SKM-1 (cell line): ENCODE results near the gene PDCD10.
A peak's percentile ranks its signal among the peaks of the same experiment; 100 is the strongest.

ENCODE experiments used
- DNase-seq: peaks from one replicate; lab custom pipeline; 2025; ENCODE audit not compliant: unreplicated experiment; lab: John Stamatoyannopoulos, UW

Gene PDCD10

DNA sequence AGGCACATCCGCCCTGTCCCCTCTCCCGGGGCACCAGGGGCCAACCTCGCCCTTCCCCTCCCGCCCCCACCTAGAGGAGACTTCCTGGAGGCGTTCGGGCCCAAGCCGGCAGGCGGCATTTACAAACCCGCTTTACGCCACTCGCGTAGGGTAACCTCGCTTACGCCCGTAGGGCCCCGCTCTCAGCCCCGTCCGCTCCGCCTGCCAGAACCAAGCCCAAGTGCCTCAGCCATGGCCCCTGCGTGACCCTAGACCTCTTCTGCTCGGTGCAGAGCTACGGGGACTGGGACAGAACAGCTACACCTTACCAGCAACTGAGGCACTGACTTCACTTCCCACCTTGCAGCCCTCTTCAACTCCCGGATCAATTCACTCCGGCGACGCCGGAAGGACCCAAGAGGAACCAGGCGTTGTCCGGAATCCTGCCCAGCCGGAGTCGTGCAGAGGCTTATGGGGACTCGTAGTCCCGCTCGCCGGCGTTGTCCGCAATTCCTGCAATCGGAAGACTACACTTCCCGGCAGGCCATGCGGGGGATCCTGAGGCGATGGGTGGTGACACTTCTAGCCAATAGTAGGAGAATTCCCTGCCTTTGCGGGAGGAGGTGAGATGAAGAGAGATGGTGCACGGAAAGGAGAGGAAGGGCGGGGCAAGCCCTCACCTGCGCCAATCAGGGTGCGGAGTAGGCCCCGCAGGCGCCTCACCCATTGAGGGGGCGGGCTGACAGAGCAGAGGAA is at the start of gene PDCD10:
PDCD10 (minus strand) TSS at position 395 of the 735 bp plus-strand sequence. CDS start 14,735 bp downstream, outside the sequence.
- peak; percentile 98 for DNase-seq

DNA sequence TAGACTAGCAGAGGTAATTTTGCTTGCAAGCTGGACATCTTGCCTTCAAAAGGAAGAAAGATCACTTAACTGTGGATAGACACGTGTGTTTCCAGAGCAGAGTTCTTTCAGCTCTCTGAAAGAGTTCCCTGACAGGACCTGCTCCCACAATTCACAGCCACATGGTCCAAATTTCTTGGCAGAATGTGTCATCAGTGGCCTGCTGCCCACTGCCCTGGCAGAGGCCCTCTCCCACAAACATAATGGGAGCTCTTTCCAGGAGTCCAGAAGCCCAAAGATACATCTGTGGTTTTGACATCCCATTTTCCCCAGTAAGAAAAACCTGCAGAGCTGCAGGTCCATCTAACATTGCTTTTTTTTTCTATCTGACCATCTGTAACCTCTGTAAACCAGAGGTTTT is 49.1 kb upstream of the PDCD10 start:
- DNase-seq = no peak

- no peak for DNase-seq
These were observed 45.7 kb upstream of the PDCD10 start for GRCh38 chr3:167780214-167780883.

- no peak for DNase-seq
These were observed 42.7 kb upstream of the PDCD10 start for GRCh38 chr3:167777356-167777755.

DNA sequence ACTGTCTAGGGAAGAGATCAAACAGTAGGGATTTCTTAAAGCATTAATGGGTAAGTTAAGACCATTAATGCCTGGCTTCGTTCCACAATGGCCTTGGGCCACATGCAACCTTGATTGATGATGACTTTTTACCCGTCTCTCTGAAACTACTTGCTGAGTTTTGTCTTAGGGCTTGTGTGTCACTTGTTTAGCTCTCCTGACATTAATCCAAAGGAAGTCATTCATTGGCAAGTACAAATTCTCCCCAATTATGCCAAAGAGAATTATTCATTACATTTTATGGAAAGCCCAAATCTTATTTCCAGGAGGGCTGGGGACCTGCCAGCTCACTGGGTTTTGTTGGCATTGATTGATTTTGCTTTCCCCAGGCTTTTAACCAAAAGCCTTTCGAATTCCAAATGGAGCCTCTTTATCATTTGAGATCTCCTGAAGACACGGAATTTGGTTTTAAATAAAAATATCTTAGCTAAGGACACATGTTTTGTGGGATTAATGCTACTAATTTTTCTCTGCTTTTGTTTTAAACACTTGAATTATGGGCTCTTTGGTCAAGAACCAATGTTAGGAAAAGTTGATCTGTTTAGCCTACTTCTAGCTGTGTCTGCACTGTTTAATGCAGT is 41.5 kb upstream of the PDCD10 start:
- no peak for DNase-seq

GRCh38 chr3:167773584-167773983 is 38.9 kb upstream of the PDCD10 start:
- DNase-seq = no peak

GRCh38 chr3:167772992-167773391 is 38.3 kb upstream of the PDCD10 start:
- DNase-seq = no peak

DNA sequence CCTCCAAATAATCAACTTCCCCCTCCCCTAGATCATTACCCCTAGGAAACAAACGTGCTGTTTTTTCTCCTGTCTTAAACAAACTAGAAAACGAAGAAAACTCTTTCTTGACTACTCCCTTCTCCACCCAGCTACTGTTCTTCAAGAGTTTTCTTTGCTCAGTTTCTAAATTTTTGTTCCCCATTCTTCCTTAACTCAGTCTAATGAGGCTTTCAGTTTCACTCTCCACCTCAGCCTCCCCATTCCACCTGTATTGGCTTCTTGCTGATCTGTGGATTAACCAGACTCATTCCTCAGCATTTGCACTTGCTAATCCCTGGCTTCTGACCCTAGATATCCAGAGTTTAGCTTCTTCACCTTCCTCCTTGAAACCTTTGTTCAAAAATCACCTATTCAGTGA is 27.6 kb upstream of the PDCD10 start:
- DNase-seq = no peak

- DNase-seq = no peak
These were observed 26.6 kb upstream of the PDCD10 start for GRCh38 chr3:167761302-167761701.

GRCh38 chr3:167754049-167754448 is 19.4 kb upstream of the PDCD10 start:
- no peak for DNase-seq

DNA sequence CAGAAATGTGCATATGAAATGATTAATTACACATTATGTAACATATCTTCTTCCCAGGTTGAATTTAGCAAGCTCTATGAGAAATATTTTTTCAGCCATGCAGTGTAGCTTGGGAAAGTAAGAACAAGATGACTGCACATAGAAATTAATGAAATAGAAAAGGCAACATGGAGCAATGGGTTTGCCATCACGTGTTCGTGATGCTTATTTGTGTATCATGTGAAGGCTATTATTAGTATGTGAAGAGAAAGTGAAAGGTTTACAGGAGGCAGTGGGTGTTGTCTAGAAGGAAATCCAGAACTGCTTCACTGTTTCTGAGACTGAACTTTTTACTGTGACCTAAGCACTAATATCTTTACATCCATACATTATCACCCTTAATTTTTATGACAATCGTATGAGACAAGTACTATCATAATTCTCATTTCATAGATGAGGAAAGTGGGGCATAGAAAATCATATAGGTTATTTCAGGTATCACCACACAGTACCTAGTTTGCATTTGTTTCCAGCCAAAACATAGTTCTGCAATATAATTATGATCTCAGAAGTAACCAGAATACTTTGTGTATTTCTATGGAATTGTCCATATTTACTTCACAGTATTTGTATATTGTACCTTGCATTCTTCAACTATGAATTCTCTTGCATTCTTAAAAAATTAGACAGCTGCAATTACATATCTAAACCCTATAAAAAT is 15.7 kb upstream of the PDCD10 start:
- no peak for DNase-seq

DNA sequence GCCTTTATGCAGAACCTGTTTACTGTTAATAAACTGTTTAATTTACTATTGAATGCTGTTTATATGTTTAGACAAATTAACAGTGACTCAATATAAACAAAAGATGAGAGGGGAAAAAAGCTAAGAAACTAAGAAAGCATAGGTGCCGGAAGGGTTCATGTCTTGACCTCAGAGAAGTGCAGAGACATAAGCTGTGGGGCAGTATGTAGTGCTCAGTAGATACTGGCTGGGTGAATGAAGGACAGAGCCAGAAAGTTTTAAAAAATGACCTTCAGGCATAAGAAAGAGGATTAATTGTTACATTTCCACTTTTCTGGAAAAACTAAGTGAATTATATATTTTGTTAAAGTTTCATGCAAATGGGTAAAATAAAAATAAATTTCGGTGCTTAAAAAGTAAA is 15.0 kb upstream of the PDCD10 start:
- DNase-seq = no peak

- no peak for DNase-seq
These were observed 14.5 kb upstream of the PDCD10 start for GRCh38 chr3:167749209-167749608.

- DNase-seq = no peak
These were observed 9.1 kb upstream of the PDCD10 start for GRCh38 chr3:167743799-167744198.

DNA sequence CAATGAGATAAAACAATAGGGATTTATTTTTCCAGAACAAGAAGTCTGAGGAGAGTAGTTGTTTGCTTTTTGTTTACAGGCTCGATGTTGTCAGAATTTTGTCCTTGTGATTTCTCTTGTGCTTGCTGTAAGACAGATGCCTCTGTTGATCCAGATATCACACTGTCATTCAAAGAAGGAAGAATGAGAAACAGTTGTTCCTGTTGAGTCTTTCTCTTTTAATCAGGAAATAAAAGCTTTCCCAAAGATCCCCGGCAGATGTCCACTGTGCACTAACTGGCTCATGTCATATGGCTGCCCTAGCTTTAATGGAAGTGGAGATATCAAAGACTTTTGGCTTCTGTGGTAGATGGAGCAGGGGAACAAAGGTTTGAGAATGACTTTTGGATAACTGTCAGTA is 7.6 kb upstream of the PDCD10 start:
- DNase-seq = no peak

GRCh38 chr3:167740961-167741587 is 6.4 kb upstream of the PDCD10 start:
- DNase-seq = no peak

GRCh38 chr3:167739190-167739810 is 4.6 kb upstream of the PDCD10 start:
- no peak for DNase-seq

DNA sequence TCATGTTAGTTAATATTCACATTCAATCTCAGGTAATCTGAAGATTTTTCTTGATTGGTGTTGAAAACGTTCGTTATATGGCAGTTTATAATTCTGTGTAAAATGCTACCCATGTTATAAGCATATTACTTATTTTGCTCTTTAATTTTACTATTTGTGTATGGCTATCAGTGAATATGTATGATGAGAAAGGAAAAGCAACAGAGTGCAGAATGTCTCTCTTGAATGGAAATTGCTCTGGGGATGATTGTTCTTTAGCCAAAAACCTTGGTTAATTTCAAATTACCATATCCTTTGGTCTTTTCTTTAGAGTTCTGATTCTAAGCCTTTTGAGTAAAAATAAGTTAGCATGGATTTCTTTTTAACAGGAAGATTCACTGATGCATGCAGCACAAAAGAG is 3.3 kb upstream of the PDCD10 start:
- no peak for DNase-seq

GRCh38 chr3:167736997-167737396 is 2.3 kb upstream of the PDCD10 start:
- no peak for DNase-seq

DNA sequence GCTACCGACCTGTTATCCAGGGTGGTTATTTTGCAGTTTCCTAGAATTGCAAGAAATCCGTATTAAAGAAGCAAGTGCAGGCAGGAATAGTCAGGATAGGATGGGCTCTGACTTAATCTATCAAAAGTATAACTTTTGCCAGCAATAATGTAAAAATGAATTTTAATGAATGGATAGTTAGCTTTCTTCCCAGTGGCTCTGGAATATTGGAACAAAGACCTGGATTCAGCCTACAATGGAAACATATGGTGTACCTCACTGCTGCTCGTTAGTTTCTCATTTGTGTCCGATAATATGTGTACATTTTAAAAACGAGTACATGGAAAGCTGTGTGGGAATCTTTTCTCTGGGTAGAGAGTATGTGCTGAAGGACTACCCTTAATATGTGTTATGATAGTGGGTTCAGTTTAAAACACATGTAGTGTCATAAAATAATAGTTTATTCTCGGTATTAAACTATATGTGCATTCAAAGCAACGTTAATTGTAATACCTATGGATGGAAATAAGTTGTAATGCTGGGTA is 1.6 kb upstream of the PDCD10 start:
- no peak for DNase-seq
